Spleen (tissue), 7 donors: ENCODE measurements around the gene CEBPE.
"Not testable (repeated sequence)": the region's sequence is repeated elsewhere in the genome, so short reads cannot be mapped to it uniquely, and the experiment has no call there.

ENCODE experiments used
- POLR2AphosphoS5 ChIP-seq, 3 donors: sonication (generic); formaldehyde crosslinking; IDR thresholded peaks; one replicate each; pipeline ENCODE4 v1.5.1; 2017; ENCODE audit warnings: antibody characterized with exemption in 3 of 3
- TF ChIP-seq, protein P1 (sequence below), 11 experiments: fragments of 200-600 bp in 7 of 11; fragments of 450-650 bp in 4 of 11; sonication (generic) in 4 of 11; IDR thresholded peaks in 8 of 11; conservative IDR thresholded peaks in 3 of 11; 1 replicate in 7 of 11; 2 replicates in 4 of 11; pipeline versions ENCODE4 v1.4.0 to v1.8.0; 2016 to 2021; ENCODE audit warnings: antibody characterized with exemption in 11 of 11, inconsistent platforms in 4 of 11, mild to moderate bottlenecking in 1 of 11
- donor health status: DM: no; HTN: no; CAD: no; lungs with moderate emphysema.
- donor health status: DM: no; HTN: no; CAD: no.
- donor health status: DM: no; HTN: no; CAD: no.

DNA sequence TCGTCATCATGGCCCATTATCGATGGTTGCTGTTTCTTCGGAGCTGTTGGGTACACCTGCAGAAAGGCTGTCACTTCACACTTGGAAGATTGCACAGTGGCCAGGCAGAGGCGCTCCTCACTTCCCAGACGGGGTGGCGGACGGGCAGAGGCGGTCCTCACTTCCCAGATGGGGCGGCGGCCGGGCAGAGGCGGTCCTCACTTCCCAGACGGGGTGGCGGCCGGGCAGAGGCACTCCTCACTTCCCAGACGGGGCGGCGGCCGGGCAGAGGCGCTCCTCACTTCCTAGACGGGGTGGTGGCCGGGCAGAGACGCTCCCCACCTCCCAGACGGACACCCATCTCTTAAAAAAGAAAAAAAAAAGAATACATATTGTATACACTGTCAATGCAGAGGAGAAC, 10.9 kb downstream of the CEBPE start:
- TF ChIP-seq, protein P1, sequence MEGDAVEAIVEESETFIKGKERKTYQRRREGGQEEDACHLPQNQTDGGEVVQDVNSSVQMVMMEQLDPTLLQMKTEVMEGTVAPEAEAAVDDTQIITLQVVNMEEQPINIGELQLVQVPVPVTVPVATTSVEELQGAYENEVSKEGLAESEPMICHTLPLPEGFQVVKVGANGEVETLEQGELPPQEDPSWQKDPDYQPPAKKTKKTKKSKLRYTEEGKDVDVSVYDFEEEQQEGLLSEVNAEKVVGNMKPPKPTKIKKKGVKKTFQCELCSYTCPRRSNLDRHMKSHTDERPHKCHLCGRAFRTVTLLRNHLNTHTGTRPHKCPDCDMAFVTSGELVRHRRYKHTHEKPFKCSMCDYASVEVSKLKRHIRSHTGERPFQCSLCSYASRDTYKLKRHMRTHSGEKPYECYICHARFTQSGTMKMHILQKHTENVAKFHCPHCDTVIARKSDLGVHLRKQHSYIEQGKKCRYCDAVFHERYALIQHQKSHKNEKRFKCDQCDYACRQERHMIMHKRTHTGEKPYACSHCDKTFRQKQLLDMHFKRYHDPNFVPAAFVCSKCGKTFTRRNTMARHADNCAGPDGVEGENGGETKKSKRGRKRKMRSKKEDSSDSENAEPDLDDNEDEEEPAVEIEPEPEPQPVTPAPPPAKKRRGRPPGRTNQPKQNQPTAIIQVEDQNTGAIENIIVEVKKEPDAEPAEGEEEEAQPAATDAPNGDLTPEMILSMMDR (IDR thresholded peaks at IDR 0.05 in 8 of 11, conservative IDR thresholded peaks at IDR 0.05 in 3 of 11), result not testable (repeated sequence)
- not testable (repeated sequence) for TF ChIP-seq POLR2AphosphoS5 (IDR thresholded peaks at IDR 0.05)
